HK-2 (cell line): ENCODE data around the gene MACROD2.
"Not testable (repeated sequence)": the region's sequence is repeated elsewhere in the genome, so short reads cannot be mapped to it uniquely, and the experiment has no call there.

Experiments
- DNase-seq: peaks from one replicate; pipeline ENCODE4 v3.0.0-alpha.2; 2018; ENCODE audit not compliant: unreplicated experiment

The MACROD2 gene

DNA sequence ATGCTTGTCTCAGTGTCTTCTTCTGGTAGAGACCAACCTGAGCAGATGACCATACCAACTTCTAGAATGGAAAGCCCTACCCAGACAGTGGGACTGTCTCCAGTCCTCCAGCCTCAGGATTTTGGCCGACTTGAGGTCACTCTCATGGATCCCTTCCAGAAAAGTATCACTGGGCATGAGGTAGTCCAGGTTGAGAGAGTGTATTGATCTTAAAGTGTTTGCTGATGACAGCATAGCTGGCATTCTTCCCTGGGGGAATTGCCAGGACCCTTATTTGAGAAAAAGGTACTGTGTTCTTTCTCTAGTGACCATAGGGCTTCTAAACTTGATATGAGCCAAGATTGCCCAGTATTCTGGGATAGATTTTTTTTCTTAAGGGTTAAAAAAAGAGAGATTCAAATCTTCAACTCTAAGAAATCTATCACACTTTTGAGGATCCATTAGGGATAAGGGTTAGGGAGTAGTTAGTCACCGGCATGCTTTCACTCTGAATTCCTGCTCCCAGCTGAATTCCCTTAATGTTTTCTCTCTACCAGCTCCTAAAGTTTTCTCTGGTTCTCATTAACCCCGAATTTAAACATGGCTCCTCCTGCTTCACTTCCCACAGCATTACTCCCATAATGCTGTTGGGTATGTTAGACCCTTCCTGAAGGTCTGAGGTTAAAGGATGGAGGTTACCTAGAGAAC is 415.7 kb downstream of the MACROD2 start:
- no peak for DNase-seq

DNA sequence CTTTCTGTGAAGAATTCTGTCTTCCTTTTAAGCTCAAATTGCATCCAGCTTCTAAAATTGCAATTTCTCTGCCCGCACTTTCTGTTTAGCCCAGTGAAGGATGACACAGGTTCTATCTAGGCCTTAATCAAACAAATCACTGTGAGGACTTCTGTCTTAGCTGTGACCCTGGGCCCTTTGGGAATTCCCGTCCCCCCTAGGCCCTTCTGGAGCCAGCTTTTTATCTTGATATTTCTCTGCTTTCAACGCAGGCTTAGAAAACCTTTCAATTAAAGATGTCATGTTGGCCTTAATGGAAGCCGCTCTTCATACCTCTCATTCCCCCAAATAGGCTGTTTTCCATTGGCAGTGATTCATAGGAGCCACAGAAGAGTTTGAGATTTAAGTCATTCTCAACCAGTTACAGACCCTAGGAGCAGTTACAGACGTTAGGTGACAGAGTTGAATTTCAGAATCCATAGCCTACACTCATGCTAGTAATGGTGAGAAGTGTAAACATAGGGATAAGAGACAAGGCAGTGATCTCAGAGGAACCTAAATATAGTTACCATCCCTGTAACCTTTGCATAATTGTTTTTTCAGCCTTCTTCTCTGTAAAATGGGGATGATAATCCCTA is 416.9 kb downstream of the MACROD2 start:
- DNase-seq: no peak

DNA sequence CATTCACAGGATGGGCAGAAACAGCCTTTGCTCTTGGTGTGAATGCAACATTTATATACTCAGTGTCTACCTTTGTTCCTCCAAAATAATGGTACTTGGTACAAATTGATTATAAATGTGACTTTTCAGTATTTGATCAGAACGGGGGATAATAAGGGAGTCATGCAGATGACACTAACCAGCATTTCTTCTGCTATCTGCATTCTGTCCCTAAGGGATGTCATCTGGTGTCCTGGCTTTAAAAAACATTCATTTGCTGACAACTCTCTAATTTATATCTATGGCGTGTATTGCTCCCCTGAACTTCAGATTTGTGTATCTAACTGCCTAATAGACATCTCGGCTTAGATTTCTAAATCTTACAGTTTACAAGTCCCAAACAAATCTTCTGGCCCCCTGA is 418.5 kb downstream of the MACROD2 start:
- no peak for DNase-seq

DNA sequence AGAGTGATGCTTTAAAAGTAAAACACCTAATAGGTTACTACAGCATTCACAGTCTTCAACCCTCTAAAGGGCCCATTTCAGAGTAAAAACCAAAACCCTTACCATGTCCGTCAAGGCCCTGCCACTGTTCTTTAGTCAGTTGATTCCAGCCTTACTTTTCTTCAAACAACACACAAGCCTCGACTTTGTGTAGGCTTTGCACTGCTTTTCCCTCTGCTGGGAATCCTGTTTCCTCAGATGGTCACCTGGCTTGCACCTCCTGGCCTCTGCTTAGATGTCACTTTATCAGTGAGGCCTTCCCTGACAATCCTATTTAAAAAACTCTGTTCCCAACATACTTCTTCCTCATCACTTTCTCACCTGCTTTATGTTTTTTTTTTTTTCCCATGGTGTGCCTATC is 419.2 kb downstream of the MACROD2 start:
- DNase-seq: no peak

DNA sequence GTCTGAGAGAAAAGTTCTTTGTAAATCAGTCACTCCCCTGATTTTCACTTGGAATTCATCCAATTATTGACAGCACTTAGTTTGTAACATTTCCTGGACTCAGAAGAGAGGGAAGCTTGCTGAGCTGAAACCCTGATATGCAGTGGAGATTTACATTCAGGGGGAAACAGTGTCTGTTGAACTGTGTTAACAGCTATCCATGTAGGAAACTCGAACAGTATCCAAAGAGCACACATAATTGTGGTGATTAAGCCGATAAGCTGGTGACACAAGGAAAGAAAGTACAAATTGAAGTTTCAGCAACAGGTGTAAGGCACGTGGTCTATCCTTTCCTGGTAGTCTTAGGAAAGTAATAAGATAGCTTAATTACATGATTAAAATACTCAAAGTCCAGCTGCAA is 420.2 kb downstream of the MACROD2 start:
- DNase-seq: no peak

DNA sequence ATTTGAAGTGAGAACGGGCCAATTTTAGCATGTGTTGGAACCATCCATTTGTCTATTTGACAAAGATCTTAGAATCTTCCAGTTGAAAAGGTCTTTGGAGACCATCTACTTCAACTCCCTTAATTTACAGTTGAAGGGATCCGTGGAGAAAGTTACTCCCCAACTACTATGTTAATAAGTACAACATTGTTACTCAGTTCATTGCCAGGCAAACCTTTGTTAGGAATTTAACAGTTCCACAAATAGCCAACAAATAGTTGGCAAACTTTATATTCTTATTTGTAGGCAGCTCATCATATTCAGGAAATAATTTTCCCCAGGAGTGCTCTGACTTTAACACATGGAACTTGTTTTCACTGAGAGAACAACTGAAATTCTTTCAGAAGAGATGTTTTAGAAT is 423.1 kb downstream of the MACROD2 start:
- DNase-seq: no peak

DNA sequence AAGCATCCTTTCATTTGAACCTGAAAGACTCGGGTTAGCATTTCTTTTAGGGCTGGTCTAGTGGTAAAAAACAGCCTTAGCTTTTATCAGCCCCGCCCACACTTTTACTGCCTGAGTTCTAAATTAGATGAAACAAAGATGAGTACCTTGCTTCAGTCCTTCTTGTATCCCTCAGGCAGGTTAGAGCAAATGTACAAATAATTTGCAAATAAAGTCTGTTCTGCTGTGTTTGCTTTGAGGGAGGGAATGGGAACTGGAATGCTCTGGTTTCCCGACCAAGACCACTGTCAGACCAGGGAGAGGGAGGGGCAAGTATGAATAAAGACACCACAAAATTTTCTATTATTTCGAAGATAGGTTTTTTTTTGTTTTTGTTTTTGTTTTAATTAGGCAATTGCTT is 427.6 kb downstream of the MACROD2 start:
- DNase-seq: no peak

DNA sequence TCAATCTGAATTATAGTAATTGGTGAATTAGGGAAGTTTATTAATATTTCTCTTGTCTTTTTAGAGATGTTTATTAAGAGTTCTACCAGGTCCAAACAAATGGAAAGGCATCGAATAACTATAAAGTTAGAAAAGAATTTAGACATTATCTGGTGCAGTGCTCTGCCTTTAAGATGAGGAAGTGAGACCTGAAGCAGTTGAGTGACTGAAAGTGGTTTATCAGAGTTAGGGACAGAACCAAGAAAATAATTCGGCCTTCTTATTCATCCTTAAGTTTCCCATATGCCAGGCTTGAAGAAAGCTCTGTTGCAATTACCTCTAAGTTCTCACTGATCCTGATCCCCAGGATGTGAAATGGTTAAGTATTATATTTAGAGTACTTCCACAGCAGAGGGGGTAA is 436.3 kb downstream of the MACROD2 start:
- DNase-seq: no peak

DNA sequence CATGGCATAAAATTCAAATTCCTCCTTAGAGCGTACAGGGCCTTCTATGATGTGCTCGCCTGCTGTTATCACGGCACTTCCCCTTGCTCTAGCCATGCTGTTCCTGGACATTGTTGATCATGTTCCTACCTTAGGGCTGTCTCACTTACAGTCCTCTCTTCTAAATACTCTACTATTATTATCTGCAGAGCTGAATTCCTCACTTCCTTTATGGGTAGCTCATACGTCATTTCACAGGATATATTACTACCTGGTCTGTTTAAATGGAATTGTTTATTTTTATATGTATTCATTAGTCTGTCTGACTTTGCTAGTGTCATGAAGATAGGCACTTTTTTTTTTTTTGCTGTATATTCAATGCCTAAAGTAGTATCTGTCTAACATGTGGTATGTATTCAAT is 436.8 kb downstream of the MACROD2 start:
- no peak for DNase-seq

DNA sequence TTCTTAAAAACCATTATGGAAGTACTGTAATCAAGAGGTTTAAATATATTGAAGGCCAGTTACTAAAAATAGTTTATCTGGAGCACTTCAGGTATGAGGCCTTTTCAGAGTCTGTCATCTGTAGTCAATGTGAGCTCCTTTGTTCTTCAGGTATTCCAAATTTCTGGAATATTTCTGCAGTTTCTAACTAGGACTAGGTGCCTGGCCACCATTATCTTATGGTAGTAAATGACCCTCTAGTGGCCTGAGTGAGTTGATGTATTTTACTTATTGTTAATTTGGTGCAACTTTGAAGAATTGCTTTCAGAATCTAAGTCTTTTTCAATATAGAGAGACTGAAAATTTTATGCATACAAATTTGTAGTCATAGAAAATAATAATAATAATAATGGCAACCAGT is 437.3 kb downstream of the MACROD2 start:
- DNase-seq: no peak

DNA sequence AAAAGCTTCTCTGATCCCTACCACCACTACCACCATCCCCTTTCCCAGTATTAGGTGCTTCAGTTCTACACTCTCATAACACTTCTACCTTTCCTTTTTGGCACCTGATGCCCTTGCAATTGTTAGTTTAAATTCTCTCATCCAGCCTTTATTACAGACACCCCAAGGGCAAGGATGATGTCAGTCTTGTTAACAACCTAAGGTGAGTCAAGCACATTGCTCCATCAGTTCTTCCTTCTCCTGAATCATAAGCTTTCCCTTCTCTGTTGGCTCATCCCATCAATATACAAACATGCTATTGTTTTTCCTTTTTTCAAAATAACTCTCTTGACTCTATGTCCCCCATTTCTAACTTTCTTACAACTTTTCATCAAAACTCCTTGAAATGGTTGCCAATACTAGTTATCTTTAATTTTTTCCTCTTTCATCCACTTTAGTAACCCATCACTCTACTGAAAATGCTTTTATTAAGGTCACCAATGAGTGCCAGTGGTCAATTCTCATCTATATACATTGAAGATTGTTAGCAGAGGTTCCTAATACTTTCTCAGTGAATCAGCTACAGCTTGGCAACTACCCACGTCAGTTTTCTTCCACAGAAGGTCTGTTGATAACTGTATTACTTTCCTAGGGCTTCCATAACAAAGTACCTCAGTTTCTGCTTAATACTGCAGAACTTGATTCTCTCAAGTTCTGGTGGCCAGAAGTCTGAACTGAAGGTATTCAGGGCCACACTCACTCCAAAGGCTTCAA is 439.2 kb downstream of the MACROD2 start:
- no peak for DNase-seq

DNA sequence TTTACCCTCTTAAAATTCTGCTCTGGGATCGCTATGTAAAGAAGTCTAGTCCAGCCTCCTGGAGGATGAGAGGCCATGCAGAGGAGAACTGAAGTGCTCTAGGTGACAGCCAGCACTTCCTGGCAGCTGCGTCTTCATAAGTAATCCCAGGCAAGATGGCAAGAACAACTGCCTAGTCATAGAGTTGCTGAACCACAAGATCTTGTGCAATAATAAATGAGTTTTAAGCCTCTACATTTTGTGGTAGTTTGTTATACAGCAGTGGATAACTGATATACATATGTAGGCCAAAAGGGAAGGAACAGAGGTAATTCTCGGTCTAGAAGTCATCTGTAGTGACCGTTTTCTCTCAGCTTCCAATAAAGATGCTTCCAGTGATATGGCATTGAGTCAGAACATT is 445.9 kb downstream of the MACROD2 start:
- DNase-seq: no peak

DNA sequence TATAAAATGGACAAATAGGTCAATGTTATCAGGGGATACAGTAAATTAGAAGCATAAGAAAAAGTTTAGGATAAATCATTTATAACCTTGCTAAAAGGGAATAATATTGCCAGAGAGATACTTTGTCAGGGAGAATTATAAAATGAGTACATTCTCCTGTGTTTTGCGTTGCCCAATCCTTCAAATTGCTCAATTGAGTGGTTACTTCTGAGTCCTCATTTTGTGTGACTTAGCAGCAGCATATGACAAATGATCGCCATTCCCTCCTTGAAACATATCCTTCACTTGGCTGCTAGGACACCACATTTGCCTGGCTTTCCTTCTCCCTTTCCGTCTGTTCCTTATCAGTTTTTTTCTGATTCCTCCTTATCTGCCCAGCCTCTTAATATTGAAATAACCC is 448.8 kb downstream of the MACROD2 start:
- DNase-seq: no peak

DNA sequence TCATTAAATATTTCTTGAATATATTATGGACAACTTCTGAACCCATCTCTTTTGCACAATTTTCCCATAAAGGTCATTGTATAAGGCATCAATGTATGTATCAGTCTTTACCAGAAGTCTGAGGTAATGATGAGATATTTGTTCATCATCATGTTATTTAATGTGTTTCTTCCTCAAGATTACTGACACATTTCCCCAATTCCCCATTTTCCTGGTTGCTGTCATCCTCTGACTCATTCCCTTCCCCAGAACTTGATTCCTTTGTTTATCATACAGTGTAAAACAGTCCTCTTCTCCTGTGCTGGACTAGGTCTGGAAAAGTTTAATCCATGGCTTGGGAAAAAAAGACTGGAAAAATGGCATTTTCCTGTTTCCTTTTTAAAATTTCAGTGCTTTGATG is 450.0 kb downstream of the MACROD2 start:
- DNase-seq: no peak

DNA sequence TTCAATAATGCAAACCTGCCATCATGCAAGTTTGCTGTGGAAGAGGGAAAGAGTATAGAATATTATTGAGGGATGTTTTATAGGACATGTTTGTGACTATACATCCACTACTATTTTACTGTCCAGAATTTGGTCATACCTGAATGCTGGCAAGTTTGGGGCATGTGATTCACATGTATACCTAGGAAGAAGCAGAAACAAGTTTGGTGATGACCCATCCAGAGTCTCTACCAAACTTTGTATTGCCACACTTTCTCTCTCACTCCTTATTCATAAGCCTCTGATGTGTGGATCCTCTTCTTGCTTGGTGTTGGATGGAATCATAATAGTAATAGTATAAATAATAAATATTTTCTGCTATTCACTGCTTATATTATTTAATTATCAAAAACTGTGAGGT is 450.6 kb downstream of the MACROD2 start:
- no peak for DNase-seq

DNA sequence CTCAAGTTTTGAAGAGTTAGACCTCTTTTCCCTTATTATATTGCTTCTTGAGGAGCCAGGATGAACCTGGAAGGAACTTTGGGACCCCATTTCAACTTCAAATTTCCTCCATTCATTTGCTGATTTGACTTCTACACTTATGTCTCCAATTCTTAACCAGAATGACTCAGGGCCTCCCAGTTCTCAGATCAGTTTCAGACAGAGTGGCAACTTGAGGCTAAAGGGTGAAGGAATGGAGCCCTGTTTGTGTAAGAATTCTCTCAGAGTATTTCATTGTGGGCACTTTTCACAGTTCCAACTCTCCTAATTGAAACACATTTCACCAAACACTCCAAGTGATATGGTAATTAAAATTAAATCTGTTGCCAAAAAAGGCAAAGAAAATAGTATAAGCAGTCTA is 451.1 kb downstream of the MACROD2 start:
- DNase-seq: no peak

DNA sequence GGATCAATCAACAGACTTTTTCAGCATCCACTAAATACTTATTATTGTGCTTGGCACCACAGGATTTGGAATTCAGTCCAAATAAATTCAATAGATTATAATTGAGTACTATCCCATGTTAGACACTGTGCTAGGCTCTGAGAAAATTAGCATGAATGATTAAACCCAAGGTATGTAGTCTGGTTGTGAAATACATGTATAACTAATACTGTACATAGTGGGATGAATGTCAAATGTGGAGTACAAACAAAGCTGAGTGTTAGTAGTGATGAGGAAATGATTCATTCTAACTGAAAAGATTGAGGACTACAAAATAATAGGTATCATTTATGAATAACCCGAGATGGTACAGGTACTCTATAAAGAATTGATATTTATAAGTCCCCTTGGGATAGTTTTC is 454.0 kb downstream of the MACROD2 start:
- DNase-seq: no peak

DNA sequence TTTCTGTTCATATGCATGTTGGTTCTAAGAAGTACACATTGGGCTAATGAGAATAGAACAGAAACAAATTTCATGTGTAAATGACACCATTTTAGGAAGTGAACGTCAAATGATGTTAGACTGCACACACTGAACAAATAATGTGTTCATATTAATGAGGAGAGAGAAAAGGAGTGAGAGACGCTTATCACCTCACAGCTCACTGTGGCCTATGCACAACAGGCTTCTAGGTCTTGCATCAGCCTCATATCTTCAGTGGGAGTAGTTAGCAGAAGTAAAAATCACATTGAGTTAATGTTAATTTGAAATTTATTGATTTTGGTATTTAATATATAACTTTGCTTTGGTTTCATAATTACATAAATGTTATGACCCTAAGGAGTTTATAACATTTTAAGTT is 454.9 kb downstream of the MACROD2 start:
- DNase-seq: no peak

DNA sequence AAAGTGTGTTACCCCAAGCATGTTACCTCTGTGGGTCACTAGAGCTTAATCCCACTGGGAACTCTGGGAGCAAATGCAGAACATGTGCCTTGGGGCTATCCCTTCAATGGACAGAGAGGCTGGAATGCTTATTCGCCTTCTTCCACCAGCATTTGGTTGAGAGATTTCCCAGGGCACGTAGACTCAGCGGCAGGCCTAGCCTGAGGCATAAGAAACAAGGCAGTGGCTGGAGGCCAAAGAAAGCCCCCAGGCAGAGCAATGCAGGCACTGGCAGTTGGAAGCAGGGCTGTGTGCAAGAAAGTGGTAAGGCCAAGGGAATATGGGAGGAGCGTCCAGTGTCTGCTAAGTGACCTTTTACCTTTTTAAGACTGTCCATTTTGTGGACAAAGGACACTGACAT is 456.1 kb downstream of the MACROD2 start:
- no peak for DNase-seq

DNA sequence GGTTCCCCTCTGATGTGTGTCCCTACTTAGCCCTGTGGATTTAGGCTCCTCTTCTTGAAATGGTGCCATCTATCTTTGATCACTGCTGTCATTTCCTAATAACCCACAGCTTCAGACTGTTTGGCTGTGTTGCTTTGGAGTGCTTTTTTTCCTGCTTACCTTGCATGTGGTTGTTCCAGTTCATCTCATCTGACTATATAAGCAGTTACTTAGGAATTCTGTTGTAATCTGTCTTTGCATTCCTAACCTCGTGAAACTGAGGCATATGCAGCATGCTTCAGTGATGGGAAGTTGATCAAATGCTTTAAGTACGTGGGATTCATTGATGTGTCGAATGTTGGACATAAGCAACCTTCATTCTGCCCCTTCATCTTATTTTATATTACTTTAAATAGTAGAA is 457.9 kb downstream of the MACROD2 start:
- DNase-seq: no peak

DNA sequence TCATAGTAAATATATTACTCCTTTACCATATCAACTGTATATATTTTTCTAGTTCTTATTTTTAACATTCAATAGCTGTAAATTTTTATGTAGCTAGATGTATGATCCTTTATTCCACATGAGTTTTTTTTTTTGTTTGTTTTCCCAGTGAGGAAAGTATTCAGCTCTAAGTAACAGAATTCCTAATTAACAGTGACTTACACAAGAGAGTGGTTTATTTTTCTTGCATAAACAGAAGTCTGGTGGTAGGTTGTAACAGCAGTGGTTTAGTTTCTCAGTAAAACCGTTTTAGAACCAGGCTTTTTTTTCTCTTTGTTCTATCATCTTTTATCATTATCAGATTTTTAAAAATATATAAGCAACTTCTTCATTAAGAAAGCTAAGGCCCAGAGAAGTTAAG is 459.0 kb downstream of the MACROD2 start:
- DNase-seq: no peak

DNA sequence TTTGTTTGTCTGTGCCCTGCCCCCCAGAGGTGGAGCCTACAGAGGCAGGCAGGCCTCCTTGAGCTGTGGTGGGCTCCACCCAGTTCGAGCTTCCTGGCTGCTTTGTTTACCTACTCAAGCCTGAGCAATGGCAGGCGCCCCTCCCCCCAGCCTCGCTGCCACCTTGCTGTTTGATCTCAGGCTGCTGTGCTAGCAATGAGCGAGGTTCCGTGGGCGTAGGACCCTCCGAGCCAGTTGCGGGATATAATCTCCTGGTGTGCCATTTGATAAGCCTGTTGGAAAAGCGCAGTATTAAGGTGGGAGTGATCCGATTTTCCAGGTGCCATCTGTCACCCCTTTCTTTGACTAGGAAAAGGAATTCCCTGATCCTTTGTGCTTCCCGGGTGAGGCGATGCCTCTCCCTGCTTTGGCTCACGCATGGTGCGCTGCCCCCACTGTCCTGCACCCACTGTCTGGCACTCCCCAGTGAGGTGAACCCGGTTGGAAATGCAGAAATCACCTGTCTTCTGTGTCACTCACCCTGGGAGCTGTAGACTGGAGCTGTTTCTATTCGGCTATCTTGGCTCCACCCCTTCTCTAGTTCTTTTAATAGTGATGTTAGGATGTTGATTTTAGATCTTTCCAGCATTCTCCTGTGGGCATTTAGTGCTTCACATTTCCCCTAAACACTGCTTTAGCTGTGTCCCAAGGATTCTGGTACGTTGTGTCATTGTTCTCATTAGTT is 471.9 kb downstream of the MACROD2 start:
- not testable (repeated sequence) for DNase-seq
